Cardiac muscle cell (in vitro differentiated cells and primary cell): ENCODE data around the gene HPS1. TPM values are rescaled to one million over a fixed set of nuclear protein-coding genes. Genes with fewer than 3 reads are reported as not detected.
A peak's percentile ranks its signal among the peaks of the same experiment; 100 is the strongest.
"Not testable (repeated sequence)": the region's sequence is repeated elsewhere in the genome, so short reads cannot be mapped to it uniquely, and the experiment has no call there.

Source experiments
- DNase-seq, 2 donors: peaks; one replicate each; pipeline versions ENCODE4 v3.0.0 to v3.0.0-alpha.2; 2010 to 2017; ENCODE audit warnings: low read depth in 1 of 2, low spot score in 1 of 2
- H3K27ac ChIP-seq: fragments of 200-600 bp; sonication (generic); 2 replicates; pipeline ENCODE4 v1.5.1; 2016
- H3K27me3 ChIP-seq: fragments of 200-600 bp; sonication (generic); 2 replicates; pipeline ENCODE4 v1.6.0; 2016; ENCODE audit warnings: control low read depth
- H3K36me3 ChIP-seq: fragments of 200-600 bp; sonication (generic); 2 replicates; pipeline ENCODE4 v1.5.1; 2016; ENCODE audit warnings: control low read depth
- H3K4me1 ChIP-seq: fragments of 200-600 bp; sonication (generic); 2 replicates; pipeline ENCODE4 v1.8.1; 2017; ENCODE audit warnings: low read depth, mild to moderate bottlenecking, mixed run types
- H3K4me3 ChIP-seq: fragments of 200-600 bp; sonication (generic); 2 replicates; pipeline ENCODE4 v1.5.1; 2016; ENCODE audit warnings: mild to moderate bottlenecking
- H3K9me3 ChIP-seq: fragments of 200-600 bp; sonication (generic); 2 replicates; pipeline ENCODE4 v1.5.1; 2017; ENCODE audit warnings: low read depth, mild to moderate bottlenecking, control low read depth
- polyA plus RNA-seq: library from polyadenylated mRNA; unstranded; fragments of >200 nt; fragmentation: Nextera tagmentation; extraction: Ambion mirVana; gene quantifications from 2 replicates; pipeline ENCODE4 v1.2.1, GENCODE V29; 2016
- total RNA-seq: library from RNA; depleted of rRNA; stranded (reverse); fragments of >200 nt; gene quantifications from 2 replicates; pipeline ENCODE4 v1.2.3, GENCODE V29; 2016
- TF ChIP-seq, protein P1 (sequence below): IDR thresholded peaks from 2 replicates; pipeline ENCODE4 v1.5.1; 2012; ENCODE audit warnings: low read depth, mild to moderate bottlenecking, low read length

Gene HPS1
- total and polyA plus RNA-seq, 2 experiments from 2014 or later: 58.6 to 60.9 TPM

DNA sequence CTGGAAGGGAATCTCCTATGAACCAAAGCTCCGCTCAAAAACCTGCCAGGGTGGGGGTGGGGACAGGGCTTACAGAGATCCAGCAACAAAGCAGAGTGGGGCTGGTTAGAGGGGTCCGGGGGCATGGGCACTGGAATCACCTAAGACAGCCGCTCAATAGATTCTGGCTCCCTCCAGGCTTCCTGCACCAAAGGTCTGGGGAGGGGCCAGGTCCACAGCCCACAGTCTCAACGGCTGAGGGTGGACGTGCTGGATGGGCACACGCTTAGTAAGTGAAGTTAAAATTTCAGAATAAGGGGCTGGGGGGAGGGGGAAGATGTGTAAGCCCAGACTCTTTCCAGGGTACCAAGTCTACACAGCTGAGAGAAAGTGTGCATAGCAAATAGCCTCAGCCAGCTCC, 62.9 kb downstream of the HPS1 start:
- TF ChIP-seq, protein P1, sequence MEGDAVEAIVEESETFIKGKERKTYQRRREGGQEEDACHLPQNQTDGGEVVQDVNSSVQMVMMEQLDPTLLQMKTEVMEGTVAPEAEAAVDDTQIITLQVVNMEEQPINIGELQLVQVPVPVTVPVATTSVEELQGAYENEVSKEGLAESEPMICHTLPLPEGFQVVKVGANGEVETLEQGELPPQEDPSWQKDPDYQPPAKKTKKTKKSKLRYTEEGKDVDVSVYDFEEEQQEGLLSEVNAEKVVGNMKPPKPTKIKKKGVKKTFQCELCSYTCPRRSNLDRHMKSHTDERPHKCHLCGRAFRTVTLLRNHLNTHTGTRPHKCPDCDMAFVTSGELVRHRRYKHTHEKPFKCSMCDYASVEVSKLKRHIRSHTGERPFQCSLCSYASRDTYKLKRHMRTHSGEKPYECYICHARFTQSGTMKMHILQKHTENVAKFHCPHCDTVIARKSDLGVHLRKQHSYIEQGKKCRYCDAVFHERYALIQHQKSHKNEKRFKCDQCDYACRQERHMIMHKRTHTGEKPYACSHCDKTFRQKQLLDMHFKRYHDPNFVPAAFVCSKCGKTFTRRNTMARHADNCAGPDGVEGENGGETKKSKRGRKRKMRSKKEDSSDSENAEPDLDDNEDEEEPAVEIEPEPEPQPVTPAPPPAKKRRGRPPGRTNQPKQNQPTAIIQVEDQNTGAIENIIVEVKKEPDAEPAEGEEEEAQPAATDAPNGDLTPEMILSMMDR: no peak
- Histone ChIP-seq H3K36me3 (peaks cover 6% of the 10 kb centered on the region), H3K4me3 (no peak overlapping the region), H3K27ac (no peak overlapping the region), H3K27me3 (no peaks in the 10 kb centered on the region), H3K9me3 (no peaks in the 10 kb centered on the region), H3K4me1 (no peaks in the 10 kb centered on the region)
- DNase-seq: no peak

DNA sequence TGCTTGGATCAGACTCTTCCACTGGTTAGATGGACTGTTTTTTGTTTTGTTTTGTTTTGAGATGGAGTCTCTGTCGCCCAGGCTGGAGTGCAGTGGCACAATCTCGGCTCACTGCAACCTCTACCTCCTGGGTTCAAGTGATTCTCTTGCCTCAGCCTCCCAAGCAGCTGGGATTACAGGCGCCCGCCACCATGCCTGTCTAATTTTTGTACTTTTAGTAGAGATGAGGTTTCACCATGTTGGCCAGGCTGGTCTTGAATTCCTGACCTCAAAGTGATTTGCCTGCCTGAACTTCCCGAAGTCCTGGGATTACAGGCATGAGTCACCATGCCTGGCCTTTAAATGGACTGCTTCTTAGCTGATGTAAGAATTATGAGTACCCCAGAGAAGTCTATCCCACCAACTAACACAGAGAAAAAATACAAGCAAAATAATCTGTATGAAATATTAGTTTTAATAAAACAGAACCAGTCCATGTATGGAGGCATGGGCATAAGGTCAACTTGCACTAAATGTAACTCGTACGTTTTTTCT, 63.5 kb downstream of the HPS1 start:
- H3K4me3 ChIP-seq, H3K4me1 ChIP-seq, H3K27ac ChIP-seq, H3K27me3 ChIP-seq, H3K36me3 ChIP-seq, H3K9me3 ChIP-seq: not testable (repeated sequence)
- peak in 1 of 2 donors; percentile 71 for DNase-seq

DNA sequence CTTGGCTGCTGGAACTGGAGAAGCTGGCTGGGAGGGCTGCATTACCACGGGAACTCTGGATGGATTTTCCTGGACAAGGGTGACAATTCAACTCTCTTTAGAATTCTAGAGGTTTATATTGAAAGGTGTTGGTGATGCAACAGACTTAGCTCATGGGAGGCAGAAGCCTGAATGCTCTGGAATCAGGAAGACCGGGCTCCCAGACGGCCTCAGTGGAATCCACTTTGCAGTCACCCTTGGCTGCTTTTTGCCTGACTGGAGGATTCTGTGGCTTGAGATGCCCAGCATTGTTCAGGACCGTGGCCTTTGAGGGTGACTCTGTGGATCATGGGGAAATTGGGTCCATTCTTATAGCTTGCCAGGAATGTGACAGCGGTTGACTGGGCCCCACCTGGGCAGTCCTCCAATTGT, 64.0 kb downstream of the HPS1 start:
- Histone ChIP-seq H3K9me3 (no peaks in the 10 kb centered on the region), H3K27me3 (no peaks in the 10 kb centered on the region), H3K36me3 (peaks cover 6% of the 10 kb centered on the region), H3K4me1 (no peaks in the 10 kb centered on the region), H3K4me3 (no peak overlapping the region), H3K27ac (no peak overlapping the region)
- TF ChIP-seq, protein P1: no peak
- no peak for DNase-seq

DNA sequence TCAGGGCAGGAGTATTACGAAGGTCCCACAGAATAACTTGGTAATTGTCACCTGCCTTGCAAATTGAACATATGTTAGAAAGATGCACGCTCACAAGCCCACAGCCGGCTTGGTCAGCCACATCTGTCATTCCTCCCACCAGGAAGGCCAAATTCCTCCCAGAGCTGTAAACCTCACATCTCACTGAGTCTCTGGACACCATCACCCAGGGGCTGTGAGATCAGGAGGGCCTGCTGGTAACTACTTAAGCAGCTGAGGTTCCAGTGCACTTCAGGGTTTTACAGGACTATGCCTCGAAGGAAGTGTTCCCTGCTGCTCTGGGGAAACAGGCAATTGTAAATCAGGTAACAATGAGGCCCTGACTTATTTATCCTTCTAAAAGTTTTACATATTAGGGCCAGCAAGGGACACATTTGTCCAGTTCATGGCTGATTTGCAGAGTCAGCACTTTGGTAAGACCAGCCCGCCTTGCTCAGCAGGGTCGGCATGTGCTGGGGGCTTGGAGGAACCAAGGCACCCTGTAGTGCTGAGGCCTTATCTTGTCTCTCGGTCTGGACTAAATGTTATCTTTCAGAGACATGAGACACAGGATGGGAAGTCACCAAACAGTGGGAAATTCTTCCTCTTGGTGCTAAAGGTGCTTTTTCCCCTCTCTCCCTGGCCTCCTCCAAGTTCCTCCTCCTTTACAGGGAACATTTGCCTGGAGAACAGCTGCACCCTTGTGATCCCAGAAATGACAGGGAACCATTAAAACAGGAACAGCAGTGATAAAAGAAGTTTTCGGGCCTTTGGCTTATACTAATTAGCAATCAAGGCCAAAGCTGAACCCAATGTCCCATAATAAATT, 66.0 kb downstream of the HPS1 start:
- H3K27ac ChIP-seq: peak overlapping the region; percentile 63
- TF ChIP-seq, protein P1: no peak
- no peak overlapping the region for H3K4me3 ChIP-seq
- no peaks in the 10 kb centered on the region for H3K9me3 ChIP-seq
- peak in 1 of 2 donors; percentile 40 for DNase-seq
- peaks cover 6% of the 10 kb centered on the region for H3K36me3 ChIP-seq
- H3K4me1 ChIP-seq: peaks cover 8% of the 10 kb centered on the region
- no peaks in the 10 kb centered on the region for H3K27me3 ChIP-seq

DNA sequence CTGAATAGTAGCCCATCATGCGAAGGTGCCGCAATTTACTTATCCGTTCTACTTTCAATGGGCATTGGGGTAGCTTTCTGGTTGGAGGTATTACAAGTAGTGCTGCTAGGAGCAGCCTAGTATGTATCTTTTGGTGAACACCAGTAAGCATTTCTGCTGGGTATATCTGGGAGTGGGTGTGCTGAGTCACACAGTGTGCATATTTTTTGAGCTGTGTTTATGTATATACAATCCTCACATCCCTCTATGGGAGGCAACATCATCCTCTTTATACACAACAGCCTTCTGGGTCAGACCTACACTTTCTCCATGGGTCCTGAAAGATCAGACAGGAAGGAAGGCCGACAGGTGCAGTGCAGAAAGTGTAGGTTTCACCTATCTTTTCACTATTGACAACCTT, 68.0 kb downstream of the HPS1 start:
- TF ChIP-seq, protein P1: no peak
- no peaks in the 10 kb centered on the region for H3K27me3 ChIP-seq
- H3K4me3 ChIP-seq: no peak overlapping the region
- no peak for DNase-seq
- H3K36me3 ChIP-seq: peaks cover 6% of the 10 kb centered on the region
- peaks cover 28% of the 10 kb centered on the region for H3K4me1 ChIP-seq
- H3K27ac ChIP-seq: no peak overlapping the region
- no peaks in the 10 kb centered on the region for H3K9me3 ChIP-seq

DNA sequence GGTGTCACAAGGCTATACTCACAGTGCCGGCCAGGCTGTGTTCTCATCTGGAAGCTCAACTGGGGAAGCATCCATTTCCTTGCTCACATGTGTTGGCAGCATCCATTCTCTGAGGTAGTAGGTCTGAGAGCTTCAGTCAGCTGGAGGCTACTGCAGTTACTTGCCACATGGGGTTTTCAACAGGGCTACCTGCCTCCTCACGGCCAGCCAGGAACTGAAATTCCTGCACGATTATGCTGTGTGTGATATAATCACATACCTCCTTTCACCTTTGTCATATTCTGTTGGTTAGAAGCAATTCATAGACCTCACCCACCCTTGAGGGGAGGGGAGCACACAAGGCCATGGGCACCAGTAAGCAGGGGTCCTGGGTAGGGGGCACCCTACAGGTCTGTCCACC, 69.2 kb downstream of the HPS1 start:
- Histone ChIP-seq H3K36me3 (no peaks in the 10 kb centered on the region), H3K9me3 (no peaks in the 10 kb centered on the region), H3K27me3 (no peaks in the 10 kb centered on the region), H3K4me3 (no peak overlapping the region), H3K27ac (no peak overlapping the region), H3K4me1 (peaks cover 40% of the 10 kb centered on the region)
- TF ChIP-seq, protein P1: no peak
- no peak for DNase-seq
